WTC11 (cell line): ENCODE data around the gene CELF4. TPM values are rescaled to one million over a fixed set of nuclear protein-coding genes. Genes with fewer than 3 reads are reported as not detected.
A peak's percentile ranks its signal among the peaks of the same experiment; 100 is the strongest.

ENCODE experiments used
- ATAC-seq: fragments of 200-7000 bp; cut with Tn5 transposase; 2 replicates; pipeline ENCODE4 v1.10.0; 2021; ENCODE audit warnings: mild to moderate bottlenecking, moderate library complexity
- CTCF ChIA-PET: fragments of 300-600 bp; sonication (Branson Sonifier 250); formaldehyde crosslinking; loops from one replicate; lab custom pipeline; 2021; ENCODE audit warnings: antibody characterized with exemption; lab: Charles Lee
- POLR2A ChIA-PET: fragments of 350-600 bp; sonication (Branson Sonifier 250); formaldehyde crosslinking; loops from one replicate; lab custom pipeline; 2021; ENCODE audit warnings: antibody characterized with exemption; lab: Charles Lee
- DNase-seq: peaks from one replicate; pipeline ENCODE4 v3.0.0; 2021; ENCODE audit warnings: low spot score
- H3K27ac Mint-ChIP-seq: 2 replicates; pipeline ENCODE4 v1.8.0; 2021; ENCODE audit warnings: mixed read lengths
- H3K27me3 Mint-ChIP-seq: 2 replicates; pipeline ENCODE4 v1.8.0; 2021; ENCODE audit warnings: low read depth, mild to moderate bottlenecking, moderate library complexity, mixed read lengths
- H3K36me3 Mint-ChIP-seq: 2 replicates; pipeline ENCODE4 v1.8.0; 2021; ENCODE audit warnings: mixed read lengths
- H3K4me1 Mint-ChIP-seq: 2 replicates; pipeline ENCODE4 v1.8.0; 2022; ENCODE audit warnings: mixed read lengths
- H3K4me3 Mint-ChIP-seq: 2 replicates; pipeline ENCODE4 v1.8.0; 2021; ENCODE audit warnings: mild to moderate bottlenecking, moderate library complexity, mixed read lengths
- H3K9me3 Mint-ChIP-seq: 2 replicates; pipeline ENCODE4 v1.8.0; 2021; ENCODE audit warnings: mixed read lengths
- ATF1 ChIP-seq: sonication (generic); formaldehyde crosslinking; IDR thresholded peaks from 2 replicates; pipeline ENCODE4 v1.8.1; 2023; ENCODE audit warnings: mild to moderate bottlenecking, moderate library complexity, missing genetic modification reagents
- ATF2 ChIP-seq: sonication (generic); formaldehyde crosslinking; IDR thresholded peaks from 2 replicates; pipeline ENCODE4 v1.8.1; 2022; ENCODE audit warnings: low read depth, missing genetic modification reagents, borderline replicate concordance
- CBFB ChIP-seq: sonication (generic); formaldehyde crosslinking; IDR thresholded peaks from 2 replicates; pipeline ENCODE4 v1.8.1; 2022; ENCODE audit warnings: mild to moderate bottlenecking, low read depth, missing genetic modification reagents
- GTF2I ChIP-seq: fragments of 250-450 bp; sonication (Bioruptor Pico); conservative IDR thresholded peaks from 2 replicates; pipeline ENCODE4 v1.4.0; 2021; ENCODE audit warnings: mild to moderate bottlenecking
- PRRX2 ChIP-seq: fragments of 250-450 bp; sonication (Bioruptor Pico); IDR thresholded peaks from 2 replicates; pipeline ENCODE4 v1.8.0; 2021; ENCODE audit warnings: mild to moderate bottlenecking
- RELA ChIP-seq: sonication (generic); formaldehyde crosslinking; IDR thresholded peaks from 2 replicates; pipeline ENCODE4 v1.8.1; 2022; ENCODE audit warnings: missing genetic modification reagents, mild to moderate bottlenecking, borderline replicate concordance
- SOX15 ChIP-seq: fragments of 250-450 bp; sonication (Bioruptor Pico); IDR thresholded peaks from 2 replicates; pipeline ENCODE4 v1.9.0; 2021; ENCODE audit warnings: mild to moderate bottlenecking
- ZNF232 ChIP-seq: sonication (generic); formaldehyde crosslinking; IDR thresholded peaks from 2 replicates; pipeline ENCODE4 v1.8.0; 2022; ENCODE audit warnings: mild to moderate bottlenecking, missing genetic modification reagents
- ZNF281 ChIP-seq: sonication (generic); formaldehyde crosslinking; IDR thresholded peaks from 2 replicates; pipeline ENCODE4 v1.8.0; 2023; ENCODE audit warnings: mild to moderate bottlenecking, missing genetic modification reagents
- ZNF317 ChIP-seq: sonication (generic); formaldehyde crosslinking; IDR thresholded peaks from 2 replicates; pipeline ENCODE4 v1.8.1; 2023; ENCODE audit warnings: low read depth, mild to moderate bottlenecking, moderate library complexity, missing genetic modification reagents, borderline replicate concordance
- ZNF671 ChIP-seq: fragments of 250-450 bp; sonication (Bioruptor Pico); IDR thresholded peaks from 2 replicates; pipeline ENCODE4 v1.8.0; 2021; ENCODE audit warnings: mild to moderate bottlenecking
- total RNA-seq: library from RNA; stranded (reverse); gene quantifications from 3 replicates; pipeline ENCODE4 v1.2.3, GENCODE V29; 2021
- TF ChIP-seq, protein P1 (sequence below): sonication (generic); formaldehyde crosslinking; IDR thresholded peaks from 2 replicates; pipeline ENCODE4 v1.8.1; 2023; ENCODE audit warnings: mild to moderate bottlenecking, missing genetic modification reagents
- TF ChIP-seq, protein P2 (sequence below): sonication (generic); formaldehyde crosslinking; IDR thresholded peaks from 2 replicates; pipeline ENCODE4 v1.8.1; 2023; ENCODE audit warnings: mild to moderate bottlenecking, missing genetic modification reagents, moderate library complexity
- TF ChIP-seq, protein P3 (sequence below): sonication (generic); formaldehyde crosslinking; IDR thresholded peaks from 2 replicates; pipeline ENCODE4 v1.8.0; 2023; ENCODE audit warnings: missing genetic modification reagents, mild to moderate bottlenecking, borderline replicate concordance
- TF ChIP-seq, protein P4 (sequence below): sonication (generic); formaldehyde crosslinking; IDR thresholded peaks from 2 replicates; pipeline ENCODE4 v1.8.1; 2022; ENCODE audit warnings: mild to moderate bottlenecking, moderate library complexity, missing genetic modification reagents
- TF ChIP-seq, protein P5 (sequence below): sonication (generic); formaldehyde crosslinking; IDR thresholded peaks from 2 replicates; pipeline ENCODE4 v1.8.1; 2022; ENCODE audit warnings: low read depth, mild to moderate bottlenecking, moderate library complexity, missing genetic modification reagents, borderline replicate concordance
- TF ChIP-seq, protein P6 (sequence below): sonication (generic); formaldehyde crosslinking; IDR thresholded peaks from 2 replicates; pipeline ENCODE4 v1.8.1; 2022; ENCODE audit warnings: mild to moderate bottlenecking, missing genetic modification reagents, moderate library complexity, borderline replicate concordance

CELF4 gene
- total RNA-seq, 1 experiment from 2014 or later = 2.9 TPM

- H3K27me3 Mint-ChIP-seq = peaks cover 20% of the 10 kb centered on the region
- TF ChIP-seq, protein P1, sequence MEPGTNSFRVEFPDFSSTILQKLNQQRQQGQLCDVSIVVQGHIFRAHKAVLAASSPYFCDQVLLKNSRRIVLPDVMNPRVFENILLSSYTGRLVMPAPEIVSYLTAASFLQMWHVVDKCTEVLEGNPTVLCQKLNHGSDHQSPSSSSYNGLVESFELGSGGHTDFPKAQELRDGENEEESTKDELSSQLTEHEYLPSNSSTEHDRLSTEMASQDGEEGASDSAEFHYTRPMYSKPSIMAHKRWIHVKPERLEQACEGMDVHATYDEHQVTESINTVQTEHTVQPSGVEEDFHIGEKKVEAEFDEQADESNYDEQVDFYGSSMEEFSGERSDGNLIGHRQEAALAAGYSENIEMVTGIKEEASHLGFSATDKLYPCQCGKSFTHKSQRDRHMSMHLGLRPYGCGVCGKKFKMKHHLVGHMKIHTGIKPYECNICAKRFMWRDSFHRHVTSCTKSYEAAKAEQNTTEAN = no peak
- TF ChIP-seq, protein P2, sequence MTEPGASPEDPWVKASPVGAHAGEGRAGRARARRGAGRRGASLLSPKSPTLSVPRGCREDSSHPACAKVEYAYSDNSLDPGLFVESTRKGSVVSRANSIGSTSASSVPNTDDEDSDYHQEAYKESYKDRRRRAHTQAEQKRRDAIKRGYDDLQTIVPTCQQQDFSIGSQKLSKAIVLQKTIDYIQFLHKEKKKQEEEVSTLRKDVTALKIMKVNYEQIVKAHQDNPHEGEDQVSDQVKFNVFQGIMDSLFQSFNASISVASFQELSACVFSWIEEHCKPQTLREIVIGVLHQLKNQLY = no peak
- TF ChIP-seq ZNF317 (CRISPR knock-in tag) (no peak), ZNF671 (no peak), ZNF232 (no peak), SOX15 (no peak), ATF1 (CRISPR knock-in tag) (no peak), GTF2I (CRISPR knock-in tag) (no peak)
- TF ChIP-seq, protein P3, sequence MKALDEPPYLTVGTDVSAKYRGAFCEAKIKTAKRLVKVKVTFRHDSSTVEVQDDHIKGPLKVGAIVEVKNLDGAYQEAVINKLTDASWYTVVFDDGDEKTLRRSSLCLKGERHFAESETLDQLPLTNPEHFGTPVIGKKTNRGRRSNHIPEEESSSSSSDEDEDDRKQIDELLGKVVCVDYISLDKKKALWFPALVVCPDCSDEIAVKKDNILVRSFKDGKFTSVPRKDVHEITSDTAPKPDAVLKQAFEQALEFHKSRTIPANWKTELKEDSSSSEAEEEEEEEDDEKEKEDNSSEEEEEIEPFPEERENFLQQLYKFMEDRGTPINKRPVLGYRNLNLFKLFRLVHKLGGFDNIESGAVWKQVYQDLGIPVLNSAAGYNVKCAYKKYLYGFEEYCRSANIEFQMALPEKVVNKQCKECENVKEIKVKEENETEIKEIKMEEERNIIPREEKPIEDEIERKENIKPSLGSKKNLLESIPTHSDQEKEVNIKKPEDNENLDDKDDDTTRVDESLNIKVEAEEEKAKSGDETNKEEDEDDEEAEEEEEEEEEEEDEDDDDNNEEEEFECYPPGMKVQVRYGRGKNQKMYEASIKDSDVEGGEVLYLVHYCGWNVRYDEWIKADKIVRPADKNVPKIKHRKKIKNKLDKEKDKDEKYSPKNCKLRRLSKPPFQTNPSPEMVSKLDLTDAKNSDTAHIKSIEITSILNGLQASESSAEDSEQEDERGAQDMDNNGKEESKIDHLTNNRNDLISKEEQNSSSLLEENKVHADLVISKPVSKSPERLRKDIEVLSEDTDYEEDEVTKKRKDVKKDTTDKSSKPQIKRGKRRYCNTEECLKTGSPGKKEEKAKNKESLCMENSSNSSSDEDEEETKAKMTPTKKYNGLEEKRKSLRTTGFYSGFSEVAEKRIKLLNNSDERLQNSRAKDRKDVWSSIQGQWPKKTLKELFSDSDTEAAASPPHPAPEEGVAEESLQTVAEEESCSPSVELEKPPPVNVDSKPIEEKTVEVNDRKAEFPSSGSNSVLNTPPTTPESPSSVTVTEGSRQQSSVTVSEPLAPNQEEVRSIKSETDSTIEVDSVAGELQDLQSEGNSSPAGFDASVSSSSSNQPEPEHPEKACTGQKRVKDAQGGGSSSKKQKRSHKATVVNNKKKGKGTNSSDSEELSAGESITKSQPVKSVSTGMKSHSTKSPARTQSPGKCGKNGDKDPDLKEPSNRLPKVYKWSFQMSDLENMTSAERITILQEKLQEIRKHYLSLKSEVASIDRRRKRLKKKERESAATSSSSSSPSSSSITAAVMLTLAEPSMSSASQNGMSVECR (CRISPR knock-in tag) = no peak
- TF ChIP-seq, all 79 proteins: peak for 0
- H3K9me3 Mint-ChIP-seq = no peaks in the 10 kb centered on the region
- POLR2A ChIA-PET = no interaction called here
- peaks cover 12% of the 10 kb centered on the region for H3K4me1 Mint-ChIP-seq
- CTCF ChIA-PET = no interaction called here
- H3K4me3 Mint-ChIP-seq = no peak overlapping the region
- ATAC-seq (no peak), DNase-seq (no peak)
- H3K27ac Mint-ChIP-seq = no peak overlapping the region
- H3K36me3 Mint-ChIP-seq = no peaks in the 10 kb centered on the region
These were observed 153.3 kb downstream of the CELF4 start for GRCh38 chr18:37412333-37412732.

GRCh38 chr18:37409878-37410277 lies 155.7 kb downstream of the CELF4 start:
- H3K4me1 Mint-ChIP-seq = peaks cover 12% of the 10 kb centered on the region
- H3K4me3 Mint-ChIP-seq = no peak overlapping the region
- peaks cover 6% of the 10 kb centered on the region; the same call in 1 of the 2 replicates for H3K27me3 Mint-ChIP-seq
- ChIA-PET POLR2A (no interaction called here), CTCF (interaction anchor here (1.5 kb wide), 1 partner anchor 128 kb away, joined by 3 read pairs; no protein-coding TSS in a partner anchor)
- no peaks in the 10 kb centered on the region for H3K9me3 Mint-ChIP-seq
- ATAC-seq = peak; percentile 82
- peak; percentile 47 for DNase-seq
- no peak overlapping the region for H3K27ac Mint-ChIP-seq
- no peaks in the 10 kb centered on the region for H3K36me3 Mint-ChIP-seq
- TF ChIP-seq PRRX2 (CRISPR knock-in tag) (no peak), ZNF281 (no peak), RELA (CRISPR knock-in tag) (no peak), ATF2 (no peak), CBFB (CRISPR knock-in tag) (no peak)
- TF ChIP-seq, protein P4, sequence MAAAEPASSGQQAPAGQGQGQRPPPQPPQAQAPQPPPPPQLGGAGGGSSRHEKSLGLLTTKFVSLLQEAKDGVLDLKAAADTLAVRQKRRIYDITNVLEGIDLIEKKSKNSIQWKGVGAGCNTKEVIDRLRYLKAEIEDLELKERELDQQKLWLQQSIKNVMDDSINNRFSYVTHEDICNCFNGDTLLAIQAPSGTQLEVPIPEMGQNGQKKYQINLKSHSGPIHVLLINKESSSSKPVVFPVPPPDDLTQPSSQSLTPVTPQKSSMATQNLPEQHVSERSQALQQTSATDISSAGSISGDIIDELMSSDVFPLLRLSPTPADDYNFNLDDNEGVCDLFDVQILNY (CRISPR knock-in tag) = no peak
- TF ChIP-seq, protein P5, sequence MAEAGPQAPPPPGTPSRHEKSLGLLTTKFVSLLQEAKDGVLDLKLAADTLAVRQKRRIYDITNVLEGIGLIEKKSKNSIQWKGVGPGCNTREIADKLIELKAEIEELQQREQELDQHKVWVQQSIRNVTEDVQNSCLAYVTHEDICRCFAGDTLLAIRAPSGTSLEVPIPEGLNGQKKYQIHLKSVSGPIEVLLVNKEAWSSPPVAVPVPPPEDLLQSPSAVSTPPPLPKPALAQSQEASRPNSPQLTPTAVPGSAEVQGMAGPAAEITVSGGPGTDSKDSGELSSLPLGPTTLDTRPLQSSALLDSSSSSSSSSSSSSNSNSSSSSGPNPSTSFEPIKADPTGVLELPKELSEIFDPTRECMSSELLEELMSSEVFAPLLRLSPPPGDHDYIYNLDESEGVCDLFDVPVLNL (CRISPR knock-in tag) = no peak
- TF ChIP-seq, protein P6, sequence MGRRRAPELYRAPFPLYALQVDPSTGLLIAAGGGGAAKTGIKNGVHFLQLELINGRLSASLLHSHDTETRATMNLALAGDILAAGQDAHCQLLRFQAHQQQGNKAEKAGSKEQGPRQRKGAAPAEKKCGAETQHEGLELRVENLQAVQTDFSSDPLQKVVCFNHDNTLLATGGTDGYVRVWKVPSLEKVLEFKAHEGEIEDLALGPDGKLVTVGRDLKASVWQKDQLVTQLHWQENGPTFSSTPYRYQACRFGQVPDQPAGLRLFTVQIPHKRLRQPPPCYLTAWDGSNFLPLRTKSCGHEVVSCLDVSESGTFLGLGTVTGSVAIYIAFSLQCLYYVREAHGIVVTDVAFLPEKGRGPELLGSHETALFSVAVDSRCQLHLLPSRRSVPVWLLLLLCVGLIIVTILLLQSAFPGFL = no peak
